Keratinocyte (primary cell): ENCODE measurements around the gene GOLGA8A.

ENCODE experiments used
- CTCF ChIP-seq, 3 experiments: IDR thresholded peaks in 1 of 3; conservative IDR thresholded peaks in 1 of 3; optimal IDR thresholded peaks in 1 of 3; 2 replicates in 2 of 3; 3 replicates in 1 of 3; pipeline versions ENCODE3 to v1.5.1; 2011; ENCODE audit warnings: low read length in 3 of 3, mild to moderate bottlenecking in 3 of 3, moderate library complexity in 2 of 3, control low read depth in 1 of 3, inconsistent platforms in 1 of 3; ENCODE audit not compliant: insufficient read depth in 2 of 3; ENCODE audit errors: extremely low read depth in 1 of 3
- EZH2 ChIP-seq: IDR thresholded peaks from one replicate; pipeline ENCODE4 v1.6.1; 2012; ENCODE audit warnings: inconsistent platforms, mild to moderate bottlenecking, low read length, moderate library complexity

DNA sequence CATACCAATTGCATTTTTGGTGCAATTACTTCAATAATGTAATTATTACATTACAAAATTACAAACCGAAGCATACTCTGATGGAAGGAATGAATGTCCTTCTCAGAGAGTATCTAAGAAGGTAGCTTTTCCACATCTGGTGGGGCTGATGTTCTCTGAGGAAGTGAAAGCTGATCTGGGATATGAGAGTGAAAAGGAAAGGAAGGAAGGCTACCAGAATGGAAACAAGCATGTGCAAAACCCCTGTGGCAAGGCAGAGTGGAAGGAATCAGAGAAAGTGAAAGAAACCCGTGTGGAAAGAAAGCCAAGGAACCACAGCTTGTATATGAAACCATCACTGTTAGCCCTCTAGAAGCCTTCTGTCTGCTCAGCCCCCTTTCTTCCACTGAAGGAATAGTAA lies 35.3 kb upstream of the GOLGA8A start:
- no peak for TF ChIP-seq CTCF (optimal IDR thresholded peaks at IDR 0.05 in 1 of 3, IDR thresholded peaks at IDR 0.05 in 1 of 3, conservative IDR thresholded peaks at IDR 0.05 in 1 of 3; ENCODE audit: extremely low read depth in 1 of 3, insufficient read depth in 2 of 3, low read length in 3 of 3)
- TF ChIP-seq EZH2: no peak
